ENCODE data around the gene HEYL. TPM values are rescaled to one million over a fixed set of nuclear protein-coding genes. Genes with fewer than 3 reads are reported as not detected.
"Not testable (repeated sequence)": the region's sequence is repeated elsewhere in the genome, so short reads cannot be mapped to it uniquely, and the experiment has no call there.

HEYL gene
- total RNA-seq, 1 donor from 2014 or later = not detected

GRCh38 chr1:39615086-39615673, 24.3 kb downstream of the HEYL start:
- Mint-ChIP-seq H3K27me3 (peaks cover 11% of the 10 kb centered on the region), H3K9me3 (no peaks in the 10 kb centered on the region), H3K36me3 (ENCODE audit: low read depth) (no peaks in the 10 kb centered on the region), H3K27ac (no peak overlapping the region), H3K4me3 (no peak overlapping the region), H3K4me1 (no peaks in the 10 kb centered on the region)
- ChIA-PET POLR2A (no interaction called here), CTCF (no interaction called here)
- DNase-seq = no peak
- intact Hi-C loops (cut with micrococcal nuclease) = no loop called here
- ATAC-seq (ENCODE audit: low read depth) = no peak
- TF ChIP-seq, protein P1, sequence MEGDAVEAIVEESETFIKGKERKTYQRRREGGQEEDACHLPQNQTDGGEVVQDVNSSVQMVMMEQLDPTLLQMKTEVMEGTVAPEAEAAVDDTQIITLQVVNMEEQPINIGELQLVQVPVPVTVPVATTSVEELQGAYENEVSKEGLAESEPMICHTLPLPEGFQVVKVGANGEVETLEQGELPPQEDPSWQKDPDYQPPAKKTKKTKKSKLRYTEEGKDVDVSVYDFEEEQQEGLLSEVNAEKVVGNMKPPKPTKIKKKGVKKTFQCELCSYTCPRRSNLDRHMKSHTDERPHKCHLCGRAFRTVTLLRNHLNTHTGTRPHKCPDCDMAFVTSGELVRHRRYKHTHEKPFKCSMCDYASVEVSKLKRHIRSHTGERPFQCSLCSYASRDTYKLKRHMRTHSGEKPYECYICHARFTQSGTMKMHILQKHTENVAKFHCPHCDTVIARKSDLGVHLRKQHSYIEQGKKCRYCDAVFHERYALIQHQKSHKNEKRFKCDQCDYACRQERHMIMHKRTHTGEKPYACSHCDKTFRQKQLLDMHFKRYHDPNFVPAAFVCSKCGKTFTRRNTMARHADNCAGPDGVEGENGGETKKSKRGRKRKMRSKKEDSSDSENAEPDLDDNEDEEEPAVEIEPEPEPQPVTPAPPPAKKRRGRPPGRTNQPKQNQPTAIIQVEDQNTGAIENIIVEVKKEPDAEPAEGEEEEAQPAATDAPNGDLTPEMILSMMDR (IDR thresholded peaks at IDR 0.05) = no peak

DNA sequence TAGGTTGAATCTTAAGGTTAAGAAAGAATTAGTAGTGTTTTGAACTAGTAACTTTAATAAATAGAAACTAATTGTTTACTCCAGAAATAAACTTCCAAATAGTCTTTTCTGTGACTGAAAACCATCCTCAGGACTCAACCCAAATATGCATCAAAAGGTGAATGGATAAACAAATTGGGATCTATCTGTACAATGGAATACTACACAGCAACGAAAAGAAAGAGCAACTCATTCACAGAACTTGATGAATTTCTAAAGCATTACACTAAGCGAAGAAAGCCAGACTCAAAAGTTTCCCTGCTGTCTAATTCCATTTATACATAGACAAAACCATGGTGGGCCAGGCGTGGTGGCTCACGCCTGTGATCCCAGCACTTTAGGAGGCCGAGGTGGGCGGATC, 25.0 kb downstream of the HEYL start:
- POLR2A ChIA-PET = no interaction called here
- H3K4me1 Mint-ChIP-seq = peaks cover 4% of the 10 kb centered on the region
- H3K36me3 Mint-ChIP-seq (ENCODE audit: low read depth) = no peaks in the 10 kb centered on the region
- H3K27ac Mint-ChIP-seq = no peak overlapping the region
- no peaks in the 10 kb centered on the region for H3K9me3 Mint-ChIP-seq
- TF ChIP-seq, protein P1 (IDR thresholded peaks at IDR 0.05) = no peak
- DNase-seq (no peak), ATAC-seq (ENCODE audit: low read depth) (no peak)
- H3K27me3 Mint-ChIP-seq = peaks cover 15% of the 10 kb centered on the region
- CTCF ChIA-PET = interaction anchor here (1.5 kb wide), 1 partner anchor 33 kb away, joined by 5 read pairs; no protein-coding TSS in a partner anchor
- no peak overlapping the region for H3K4me3 Mint-ChIP-seq
- intact Hi-C loops (cut with micrococcal nuclease) = no loop called here

GRCh38 chr1:39613250-39613649, 26.2 kb downstream of the HEYL start:
- H3K27me3 Mint-ChIP-seq = peaks cover 18% of the 10 kb centered on the region
- H3K27ac Mint-ChIP-seq = no peak overlapping the region
- ChIA-PET CTCF (interaction anchor here (1.5 kb wide), 1 partner anchor 35 kb away, joined by 5 read pairs; no protein-coding TSS in a partner anchor), POLR2A (no interaction called here)
- ATAC-seq (ENCODE audit: low read depth) = no peak
- TF ChIP-seq, protein P1 (IDR thresholded peaks at IDR 0.05) = no peak
- intact Hi-C loops (cut with micrococcal nuclease) = no loop called here
- H3K9me3 Mint-ChIP-seq = no peaks in the 10 kb centered on the region
- peaks cover 7% of the 10 kb centered on the region for H3K4me1 Mint-ChIP-seq
- H3K36me3 Mint-ChIP-seq (ENCODE audit: low read depth) = no peaks in the 10 kb centered on the region
- DNase-seq = no peak
- no peak overlapping the region for H3K4me3 Mint-ChIP-seq

GRCh38 chr1:39609618-39610331, 29.7 kb downstream of the HEYL start:
- no peak overlapping the region for H3K4me3 Mint-ChIP-seq
- H3K27ac Mint-ChIP-seq = no peak overlapping the region
- H3K36me3 Mint-ChIP-seq (ENCODE audit: low read depth) = no peaks in the 10 kb centered on the region
- peaks cover 11% of the 10 kb centered on the region for H3K4me1 Mint-ChIP-seq
- intact Hi-C loops (cut with micrococcal nuclease) = loop anchor here (5.0 kb wide), 1 partner anchor 293 kb away; the partner anchor contains the start of gene MYCL
- POLR2A ChIA-PET = no interaction called here
- TF ChIP-seq, protein P1 (IDR thresholded peaks at IDR 0.05) = no peak
- CTCF ChIA-PET = interaction anchor here (2.1 to 2.3 kb wide), 3 partner anchors 38 to 190 kb away, joined by 6 to 9 read pairs (median 9); no protein-coding TSS in a partner anchor
- ATAC-seq (ENCODE audit: low read depth) = peak; percentile 84
- peak; percentile 62 for DNase-seq
- peaks cover 9% of the 10 kb centered on the region for H3K27me3 Mint-ChIP-seq
- no peaks in the 10 kb centered on the region for H3K9me3 Mint-ChIP-seq

- TF ChIP-seq, protein P1 (IDR thresholded peaks at IDR 0.05) = no peak
- ChIA-PET POLR2A (no interaction called here), CTCF (interaction anchor here (0.7 to 5.9 kb wide), 5 partner anchors 39 to 190 kb away, joined by 3 to 63 read pairs (median 9); no protein-coding TSS in a partner anchor)
- no peaks in the 10 kb centered on the region for H3K9me3 Mint-ChIP-seq
- no peak overlapping the region for H3K27ac Mint-ChIP-seq
- H3K4me1 Mint-ChIP-seq = peaks cover 11% of the 10 kb centered on the region
- peaks cover 11% of the 10 kb centered on the region for H3K27me3 Mint-ChIP-seq
- intact Hi-C loops (cut with micrococcal nuclease) = loop anchor here (5.0 kb wide), 1 partner anchor 293 kb away; the partner anchor contains the start of gene MYCL
- H3K4me3 Mint-ChIP-seq = no peak overlapping the region
- H3K36me3 Mint-ChIP-seq (ENCODE audit: low read depth) = no peaks in the 10 kb centered on the region
- DNase-seq (no peak), ATAC-seq (ENCODE audit: low read depth) (no peak)
Observed at GRCh38 chr1:39608921-39609320, 30.5 kb downstream of the HEYL start.

DNA sequence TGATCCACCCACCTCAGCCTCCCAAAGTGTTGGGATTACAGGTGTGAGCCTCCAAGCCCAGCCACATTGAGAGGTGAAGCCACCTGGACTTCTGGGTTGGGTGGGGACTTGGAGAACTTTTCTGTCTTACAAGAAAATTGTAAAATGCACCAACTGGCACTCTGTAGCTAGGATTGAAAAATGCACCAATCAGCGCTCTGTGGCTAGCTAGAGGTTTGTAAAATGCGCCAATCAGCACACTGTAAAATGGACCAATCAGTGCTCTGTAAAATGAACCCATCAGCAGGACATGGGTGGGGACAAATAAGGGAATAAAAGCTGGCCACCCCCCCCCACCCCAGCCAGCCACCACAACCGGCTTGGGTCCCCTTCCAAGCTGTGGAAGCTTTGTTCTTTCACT, 35.8 kb downstream of the HEYL start:
- DNase-seq; H3K4me1 Mint-ChIP-seq; H3K4me3 Mint-ChIP-seq; intact Hi-C loops (cut with micrococcal nuclease); ATAC-seq (ENCODE audit: low read depth); H3K9me3 Mint-ChIP-seq; H3K36me3 Mint-ChIP-seq (ENCODE audit: low read depth); H3K27ac Mint-ChIP-seq: not testable (repeated sequence)
- POLR2A ChIA-PET = interaction anchor here (0.8 kb wide), 1 partner anchor 345 kb away, joined by 7 read pairs; no protein-coding TSS in a partner anchor
- peaks cover 16% of the 10 kb centered on the region for H3K27me3 Mint-ChIP-seq
- CTCF ChIA-PET = interaction anchor here (1.7 to 5.9 kb wide), 2 partner anchors 50 to 54 kb away, joined by 6 to 63 read pairs; no protein-coding TSS in a partner anchor

DNA sequence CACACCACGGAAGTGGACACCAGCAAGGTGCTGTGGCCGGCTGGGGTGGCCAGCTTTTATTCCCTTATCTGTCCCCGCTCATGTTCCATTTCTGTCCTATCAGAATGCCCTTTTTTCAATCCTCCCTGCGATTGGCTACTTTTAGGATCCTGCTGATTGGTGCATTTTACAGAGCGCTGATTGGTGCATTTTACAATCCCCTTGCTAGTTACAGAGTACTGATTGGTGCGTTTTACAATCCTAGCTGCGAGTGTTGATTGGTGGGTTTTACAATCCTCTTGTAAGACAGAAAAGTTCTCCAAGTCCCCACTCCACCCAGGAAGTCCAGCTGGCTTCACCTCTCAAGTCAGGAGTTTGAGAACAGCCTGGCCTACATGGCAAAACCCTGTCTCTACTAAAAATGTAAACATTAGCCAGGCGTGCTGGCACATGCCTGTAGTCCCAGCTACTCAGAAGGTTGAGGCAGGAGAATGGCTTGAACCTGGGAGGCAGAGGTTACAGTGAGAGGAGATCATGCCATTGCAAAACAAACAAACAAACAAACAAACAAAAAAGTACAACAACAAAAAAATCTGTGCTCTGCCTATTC, 37.7 kb downstream of the HEYL start:
- H3K4me3 Mint-ChIP-seq; ATAC-seq (ENCODE audit: low read depth); H3K27ac Mint-ChIP-seq; H3K9me3 Mint-ChIP-seq; H3K4me1 Mint-ChIP-seq; intact Hi-C loops (cut with micrococcal nuclease); POLR2A ChIA-PET; H3K36me3 Mint-ChIP-seq (ENCODE audit: low read depth); DNase-seq: not testable (repeated sequence)
- CTCF ChIA-PET = interaction anchor here (1.0 kb wide), 1 partner anchor 52 kb away, joined by 3 read pairs; no protein-coding TSS in a partner anchor
- H3K27me3 Mint-ChIP-seq = peaks cover 19% of the 10 kb centered on the region

Data from activated B cell treated with CpG ODN at 0.5 μM for 24 hours (primary cell).